Heart left ventricle (tissue), 16 donors: ENCODE measurements around the gene PDE6A. TPM values are rescaled to one million over a fixed set of nuclear protein-coding genes. Genes with fewer than 3 reads are reported as not detected.
"Not testable (repeated sequence)": the region's sequence is repeated elsewhere in the genome, so short reads cannot be mapped to it uniquely, and the experiment has no call there.

Source experiments
- ATAC-seq, 4 donors: fragments of 200-7000 bp; cut with Tn5 transposase; one replicate each; pipeline ENCODE4 v1.9.1; 2020 to 2022; ENCODE audit warnings: moderate library complexity in 4 of 4, mild to moderate bottlenecking in 3 of 4, moderate number of reproducible peaks in 1 of 4
- DNase-seq, 5 donors: peaks; one replicate each; pipeline ENCODE4 v3.0.0-alpha.2; 2020
- H3K27ac ChIP-seq, 12 donors: fragments of 200-600 bp; sonication (generic) in 4 of 12; one replicate each; pipeline versions ENCODE4 v1.5.0 to v1.8.0; 2016 to 2022; ENCODE audit warnings: mild to moderate bottlenecking in 2 of 12
- H3K27me3 ChIP-seq, 9 donors: fragments of 200-600 bp; sonication (generic) in 2 of 9; one replicate each; pipeline versions ENCODE4 v1.5.1 to v1.8.0; 2016 to 2022; ENCODE audit warnings: mild to moderate bottlenecking in 3 of 9
- H3K36me3 ChIP-seq, 9 donors: fragments of 200-600 bp; sonication (generic) in 2 of 9; one replicate each; pipeline versions ENCODE4 v1.5.0 to v1.8.0; 2018 to 2022; ENCODE audit warnings: mild to moderate bottlenecking in 2 of 9
- H3K4me1 ChIP-seq, 12 donors: fragments of 200-600 bp; sonication (generic) in 4 of 12; one replicate each; pipeline versions ENCODE4 v1.5.0 to v1.8.0; 2016 to 2022; ENCODE audit warnings: mild to moderate bottlenecking in 3 of 12
- H3K4me3 ChIP-seq, 12 donors: fragments of 200-600 bp; sonication (generic) in 4 of 12; one replicate each; pipeline versions ENCODE4 v1.5.0 to v1.8.0; 2017 to 2022; ENCODE audit warnings: mild to moderate bottlenecking in 9 of 12, moderate library complexity in 4 of 12
- H3K9me3 ChIP-seq, 12 donors: fragments of 200-600 bp; sonication (generic) in 4 of 12; one replicate each; pipeline versions ENCODE4 v1.5.0 to v1.8.0; 2016 to 2022; ENCODE audit warnings: mild to moderate bottlenecking in 1 of 12
- CTCF ChIP-seq, 12 donors: fragments of 200-600 bp; sonication (generic) in 4 of 12; IDR thresholded peaks; one replicate each; pipeline versions ENCODE4 v1.5.0 to v1.8.0; 2018 to 2022; ENCODE audit warnings: antibody characterized with exemption in 12 of 12, mild to moderate bottlenecking in 5 of 12
- POLR2A ChIP-seq, 2 donors: fragments of 450-650 bp; IDR thresholded peaks; one replicate each; pipeline ENCODE4 v1.6.1; 2017; ENCODE audit warnings: antibody characterized with exemption in 2 of 2, mild to moderate bottlenecking in 2 of 2, moderate library complexity in 2 of 2
- WGBS, 4 donors: extraction: QIAGEN DNeasy Blood & Tissue Kit in 2 of 4; methylation state at CpG; one replicate each; pipeline versions ENCODE4 v1.1.5 to v1.1.7; 2013 to 2018; 5-methylcytosine and 5-hydroxymethylcytosine counted together
- intact Hi-C, 10 donors: fragments of 100-400 bp; cut with DNase I; formaldehyde crosslinking; loops; one replicate each; pipeline versions ENCODE4 v1.11.1 to v1.14.2; 2022
- polyA plus RNA-seq, 2 donors: library from polyadenylated mRNA; stranded (reverse); fragments of 200-250 nt; gene quantifications; one replicate each; pipeline ENCODE4 v1.2.3, GENCODE V29; 2013
- total RNA-seq, 9 donors: library from RNA; depleted of rRNA in 2 of 9; stranded (reverse); fragments of >200 nt in 2 of 9; fragmentation: NEBNext Ultra II Directional in 3 of 9; extraction: Animal tissue kit (Norgen Biotek cat#: 25700) in 3 of 9; gene quantifications; one replicate each; pipeline versions ENCODE4 v1.1.0 to v1.2.4, GENCODE V29; 2016 to 2023
- donor health status: ischemic (EF 13 %, LVEDD 7.1; RV severe dilation, severe dysfunction).
- donor health status: healthy with polysubstance abuse.
- donor health status: DM: no; HTN: yes; CAD: no.
- donor health status: DM: no; HTN: no; CAD: no.
- donor health status: ischemic (EF 25% LVEDD 6.9; RV normal size, moderate dysfunction).
- donor health status: ischemic (EF 25% LVEDD 5.7; RV mildly dilated, moderate dysfunction).
- donor health status: healthy.
- donor health status: DM: yes; HTN: yes; CAD: no.
- donor health status: ischemic (EF 35%, LVEDD 5.7; RV mildly dilated, moderate dysfunction).
- donor health status: nonischemic (EF 11% LVEDD 7.7; RV severe dilation, severe dysfunction).
- donor health status: DM: yes; HTN: yes; CAD: no.
- donor health status: PGD.
- donor health status: ischemic (EF 29% LVEDD 5.4; RV normal size, mild dysfunction).
- donor health status: nonischemic (EF 23%, LVEDD 6.1; RV moderate dilation, normal function).

The PDE6A gene
- total and polyA plus RNA-seq, 11 donors = 0.04 to 0.35 (median 0.11) TPM; not detected in 1

DNA sequence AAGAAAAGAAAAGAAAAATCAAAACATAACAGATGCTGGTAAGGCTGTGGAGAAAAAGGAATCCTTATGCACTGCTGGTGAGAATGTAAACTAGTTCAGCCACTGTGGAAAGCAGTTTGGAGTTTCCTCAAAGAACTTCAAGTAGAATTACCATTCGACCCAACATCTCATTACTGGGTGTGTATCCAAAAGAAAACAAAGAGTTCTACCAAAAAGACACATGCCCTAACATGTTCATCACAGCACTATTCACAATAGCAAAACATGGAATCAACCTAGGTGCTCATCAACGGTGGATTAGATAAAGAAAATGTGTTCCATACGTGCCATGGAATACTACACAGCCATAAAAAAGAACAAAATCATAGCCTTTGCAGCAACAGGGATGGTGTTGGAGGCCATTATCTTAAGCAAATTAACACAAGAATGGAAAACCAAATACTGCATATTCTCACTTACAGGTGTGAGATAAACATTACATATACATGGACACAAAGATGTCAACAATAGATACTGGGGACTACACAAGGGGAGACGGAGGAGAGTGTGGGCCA is 63.4 kb downstream of the PDE6A start:
- no peaks in the 10 kb centered on the region for H3K27me3 ChIP-seq
- H3K4me1 ChIP-seq = peaks cover 0 to 4% (median 0%) of the 10 kb centered on the region in 12 donors
- intact Hi-C loops = no loop called here
- no peaks in the 10 kb centered on the region for H3K9me3 ChIP-seq
- TF ChIP-seq CTCF (IDR thresholded peaks at IDR 0.05) = no peak
- TF ChIP-seq POLR2A (IDR thresholded peaks at IDR 0.05) = no peak
- no peak overlapping the region for H3K27ac ChIP-seq
- no peak overlapping the region for H3K4me3 ChIP-seq
- no peak for DNase-seq
- ATAC-seq = no peak
- 94 to 97% (median 97%) methylated on average over 4 of the region's 4 CpGs for WGBS, 4 donors
- no peaks in the 10 kb centered on the region for H3K36me3 ChIP-seq

GRCh38 chr5:149879593-149879992 is 65.0 kb downstream of the PDE6A start:
- ATAC-seq, H3K4me3 ChIP-seq: not testable (repeated sequence)
- 87 to 92% (median 90%) methylated on average over 1 to 2 of the region's 2 CpGs for WGBS, 4 donors

DNA sequence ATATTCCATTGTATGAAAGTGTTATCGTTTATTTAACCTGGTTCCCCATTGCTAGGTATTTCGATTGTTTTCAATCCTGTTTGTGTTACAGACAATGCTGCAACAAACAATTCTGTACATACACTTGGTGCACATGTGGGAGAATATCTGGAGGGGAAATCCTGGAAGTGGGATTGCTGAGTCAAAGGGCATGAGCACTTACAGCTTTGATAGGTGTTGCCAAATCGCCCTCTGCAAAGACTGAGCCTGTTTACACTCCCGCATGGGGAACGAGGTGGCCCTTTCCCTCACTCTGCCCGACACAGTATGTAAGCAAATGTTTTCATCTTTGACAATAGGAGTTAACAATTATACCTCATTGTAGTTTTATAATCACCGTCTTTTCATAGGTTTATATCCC is 66.2 kb downstream of the PDE6A start:
- ATAC-seq (peak in 1 of 4 donors; percentile 45), DNase-seq (no peak)
- no peaks in the 10 kb centered on the region for H3K27me3 ChIP-seq
- no peak overlapping the region for H3K27ac ChIP-seq
- no peak for TF ChIP-seq POLR2A (IDR thresholded peaks at IDR 0.05)
- no peak for TF ChIP-seq CTCF (IDR thresholded peaks at IDR 0.05)
- no peak overlapping the region for H3K4me3 ChIP-seq
- intact Hi-C loops = no loop called here
- H3K4me1 ChIP-seq = peaks cover 0 to 11% (median 0%) of the 10 kb centered on the region in 12 donors
- 37 to 60% (median 50%) methylated on average over 7 of the region's 7 CpGs for WGBS, 4 donors
- no peaks in the 10 kb centered on the region for H3K36me3 ChIP-seq
- no peaks in the 10 kb centered on the region for H3K9me3 ChIP-seq

More at GRCh38 chr5:149879593-149879992, 65.0 kb downstream of the PDE6A start:
- intact Hi-C loops, H3K9me3 ChIP-seq, H3K27me3 ChIP-seq, H3K36me3 ChIP-seq, H3K27ac ChIP-seq, H3K4me1 ChIP-seq, DNase-seq: not testable (repeated sequence)

DNA sequence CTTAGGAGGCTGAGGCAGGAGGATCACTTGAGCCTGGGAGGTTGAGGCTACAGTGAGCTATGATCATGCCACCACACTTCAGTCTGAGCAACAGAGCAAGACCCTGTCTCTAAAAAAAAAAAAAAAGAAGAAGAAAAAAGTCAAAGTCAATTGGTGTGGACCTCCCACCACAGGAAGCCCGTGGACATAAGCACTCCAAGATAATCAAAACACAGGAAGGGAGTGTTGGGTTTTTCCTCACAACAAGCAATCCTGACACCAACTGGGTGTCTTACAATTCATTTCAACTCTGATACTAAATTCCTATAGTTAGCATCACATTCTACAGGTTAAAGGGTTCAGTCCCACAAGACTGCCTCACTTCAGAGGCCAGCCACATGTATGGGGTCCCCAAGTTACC is 70.7 kb downstream of the PDE6A start:
- Histone ChIP-seq H3K36me3 (no peaks in the 10 kb centered on the region), H3K27me3 (no peaks in the 10 kb centered on the region), H3K4me1 (peaks cover 0 to 22% (median 8%) of the 10 kb centered on the region in 12 donors), H3K27ac (no peak overlapping the region), H3K9me3 (no peaks in the 10 kb centered on the region), H3K4me3 (no peak overlapping the region)
- WGBS, 4 donors = 24 to 44% (median 38%) methylated on average over 1 of the region's 1 CpG
- DNase-seq (no peak), ATAC-seq (no peak)
- TF ChIP-seq POLR2A (IDR thresholded peaks at IDR 0.05) (no peak), CTCF (IDR thresholded peaks at IDR 0.05) (no peak)
- intact Hi-C loops = no loop called here
